ENCODE results near the gene SNX1.
A peak's percentile ranks its signal among the peaks of the same experiment; 100 is the strongest.
"Not testable (repeated sequence)": the region's sequence is repeated elsewhere in the genome, so short reads cannot be mapped to it uniquely, and the experiment has no call there.

The SNX1 gene

GRCh38 chr15:64082757-64083156 is 13.0 kb upstream of the SNX1 start:
- no peak for DNase-seq

GRCh38 chr15:64089543-64090280 is 6.1 kb upstream of the SNX1 start:
- no peak for DNase-seq

GRCh38 chr15:64090527-64090926 is 5.3 kb upstream of the SNX1 start:
- no peak for DNase-seq

- DNase-seq: no peak
These were observed 3.5 kb upstream of the SNX1 start for GRCh38 chr15:64092075-64092820.

GRCh38 chr15:64092864-64093626 is 2.7 kb upstream of the SNX1 start:
- peak; percentile 46 for DNase-seq

- peak; percentile 97 for DNase-seq
These were observed 2.0 kb upstream of the SNX1 start, which contains the start of gene CIAO2A for GRCh38 chr15:64093627-64094417. CIAO2A (minus strand) TSS chr15:64093838; CDS start chr15:64093768, 70 bp downstream.

GRCh38 chr15:64095431-64095794 is 369 bp upstream of the SNX1 start:
- DNase-seq: no peak

- no peak for DNase-seq
These were observed 1.0 kb downstream of the SNX1 start for GRCh38 chr15:64096668-64097384.

- no peak for DNase-seq
These were observed 3.6 kb downstream of the SNX1 start for GRCh38 chr15:64099379-64099778.

GRCh38 chr15:64100958-64101357 is 5.2 kb downstream of the SNX1 start:
- DNase-seq: no peak

GRCh38 chr15:64102497-64102896 is 6.7 kb downstream of the SNX1 start:
- DNase-seq: no peak

- DNase-seq: no peak
These were observed 9.4 kb downstream of the SNX1 start for GRCh38 chr15:64105113-64105704.

- DNase-seq: no peak
These were observed 11.6 kb downstream of the SNX1 start for GRCh38 chr15:64107337-64107736.

- DNase-seq: not testable (repeated sequence)
These were observed 14.4 kb downstream of the SNX1 start for GRCh38 chr15:64110108-64110701.

GRCh38 chr15:64110950-64111678 is 15.3 kb downstream of the SNX1 start:
- DNase-seq: no peak

GRCh38 chr15:64111679-64112050 is 15.9 kb downstream of the SNX1 start:
- DNase-seq: no peak

- no peak for DNase-seq
These were observed 16.4 kb downstream of the SNX1 start for GRCh38 chr15:64112073-64112772.

- no peak for DNase-seq
These were observed 17.1 kb downstream of the SNX1 start for GRCh38 chr15:64112904-64113303.

GRCh38 chr15:64117759-64118487 is 22.1 kb downstream of the SNX1 start:
- no peak for DNase-seq

Measured in stimulated activated CD4-positive, alpha-beta T cell treated with anti-CD3 and anti-CD28 coated beads, Interleukin-1b, Interleukin-23, amount 100 ng/mL, for 48 hours (primary cell).